WERI-Rb-1 (cell line): Measurements from ENCODE around the gene UBE2E1.
"Not testable (repeated sequence)": the region's sequence is repeated elsewhere in the genome, so short reads cannot be mapped to it uniquely, and the experiment has no call there.

Experiments used
- DNase-seq: peaks from one replicate; pipeline ENCODE4 v3.0.0-alpha.2; 2020
- H3K27ac ChIP-seq: fragments of 250-450 bp; sonication (Bioruptor Pico); 2 replicates; pipeline ENCODE4 v1.5.1; 2020; ENCODE audit warnings: mild to moderate bottlenecking, moderate library complexity
- H3K27me3 ChIP-seq: fragments of 250-450 bp; sonication (Bioruptor Pico); 2 replicates; pipeline ENCODE4 v1.5.1; 2021; ENCODE audit warnings: mild to moderate bottlenecking, low read depth, moderate library complexity; ENCODE audit not compliant: insufficient read depth, severe bottlenecking
- H3K36me3 ChIP-seq: fragments of 250-450 bp; sonication (Bioruptor Pico); 2 replicates; pipeline ENCODE4 v1.5.1; 2020; ENCODE audit warnings: mild to moderate bottlenecking, moderate library complexity
- H3K4me3 ChIP-seq: 2 replicates; pipeline ENCODE4 v1.5.1; 2011; ENCODE audit warnings: low read depth, mild to moderate bottlenecking, control low read depth, low read length
- H3K9me3 ChIP-seq: fragments of 250-450 bp; sonication (Bioruptor Pico); 2 replicates; pipeline ENCODE4 v1.5.1; 2021; ENCODE audit warnings: mild to moderate bottlenecking, moderate library complexity; ENCODE audit not compliant: severe bottlenecking
- CTCF ChIP-seq: IDR thresholded peaks from 2 replicates; pipeline ENCODE4 v1.5.1; 2011; ENCODE audit warnings: low read depth, mild to moderate bottlenecking, control low read depth, inconsistent platforms, low read length

The UBE2E1 gene

DNA sequence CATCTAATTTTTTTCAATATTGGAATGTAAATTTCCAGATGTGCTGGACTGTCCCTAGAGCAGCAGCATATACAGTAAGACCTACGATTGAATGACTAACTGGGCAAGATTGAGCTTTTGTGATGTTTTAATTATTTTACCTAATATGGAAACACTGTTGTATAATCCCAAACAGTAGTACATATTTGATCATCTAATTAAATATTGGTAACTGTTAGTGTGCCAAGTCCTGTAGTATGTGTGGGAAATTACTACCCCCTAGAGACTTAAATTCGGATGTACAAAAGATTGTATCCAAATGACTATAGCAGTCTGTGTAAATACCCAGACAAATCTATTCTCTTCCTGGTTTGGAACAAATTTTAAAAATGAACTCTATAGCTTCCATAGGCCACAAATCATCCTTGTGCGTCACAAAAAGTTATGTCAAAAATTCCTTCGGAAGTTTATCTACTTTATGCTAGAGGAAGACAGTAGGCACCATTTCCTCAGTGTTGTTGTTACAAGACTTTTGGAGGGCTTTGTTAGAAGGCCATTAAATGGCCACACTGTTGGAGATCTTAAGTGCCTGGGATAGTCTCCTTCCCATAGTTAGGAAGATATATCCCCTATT is 69.5 kb downstream of the UBE2E1 start:
- TF ChIP-seq CTCF = no peak

GRCh38 chr3:23876923-23877322 is 71.2 kb downstream of the UBE2E1 start:
- TF ChIP-seq CTCF = no peak
- DNase-seq = no peak
- Histone ChIP-seq H3K4me3 (no peak overlapping the region), H3K9me3 (no peaks in the 10 kb centered on the region), H3K36me3 (no peaks in the 10 kb centered on the region; the same call in 1 of the 2 replicates), H3K27ac (no peak overlapping the region), H3K27me3 (no peaks in the 10 kb centered on the region)

More for the DNA sequence above, 69.5 kb downstream of the UBE2E1 start:
- H3K27me3 ChIP-seq = no peaks in the 10 kb centered on the region
- H3K4me3 ChIP-seq = no peak overlapping the region
- DNase-seq = no peak
- H3K27ac ChIP-seq = no peak overlapping the region
- no peaks in the 10 kb centered on the region for H3K9me3 ChIP-seq
- H3K36me3 ChIP-seq = no peaks in the 10 kb centered on the region; the same call in 1 of the 2 replicates

- no peaks in the 10 kb centered on the region for H3K9me3 ChIP-seq
- no peak for DNase-seq
- H3K4me3 ChIP-seq = no peak overlapping the region
- no peaks in the 10 kb centered on the region; the same call in 1 of the 2 replicates for H3K36me3 ChIP-seq
- TF ChIP-seq CTCF = no peak
- no peak overlapping the region for H3K27ac ChIP-seq
- H3K27me3 ChIP-seq = no peaks in the 10 kb centered on the region
These were observed 71.7 kb downstream of the UBE2E1 start for GRCh38 chr3:23877329-23877980.

GRCh38 chr3:23879485-23879884 is 73.7 kb downstream of the UBE2E1 start:
- Histone ChIP-seq H3K4me3 (no peak overlapping the region), H3K27me3 (no peaks in the 10 kb centered on the region), H3K9me3 (no peaks in the 10 kb centered on the region), H3K36me3 (no peaks in the 10 kb centered on the region; the same call in none of the 2 replicates), H3K27ac (no peak overlapping the region)
- DNase-seq = no peak
- TF ChIP-seq CTCF = no peak

DNA sequence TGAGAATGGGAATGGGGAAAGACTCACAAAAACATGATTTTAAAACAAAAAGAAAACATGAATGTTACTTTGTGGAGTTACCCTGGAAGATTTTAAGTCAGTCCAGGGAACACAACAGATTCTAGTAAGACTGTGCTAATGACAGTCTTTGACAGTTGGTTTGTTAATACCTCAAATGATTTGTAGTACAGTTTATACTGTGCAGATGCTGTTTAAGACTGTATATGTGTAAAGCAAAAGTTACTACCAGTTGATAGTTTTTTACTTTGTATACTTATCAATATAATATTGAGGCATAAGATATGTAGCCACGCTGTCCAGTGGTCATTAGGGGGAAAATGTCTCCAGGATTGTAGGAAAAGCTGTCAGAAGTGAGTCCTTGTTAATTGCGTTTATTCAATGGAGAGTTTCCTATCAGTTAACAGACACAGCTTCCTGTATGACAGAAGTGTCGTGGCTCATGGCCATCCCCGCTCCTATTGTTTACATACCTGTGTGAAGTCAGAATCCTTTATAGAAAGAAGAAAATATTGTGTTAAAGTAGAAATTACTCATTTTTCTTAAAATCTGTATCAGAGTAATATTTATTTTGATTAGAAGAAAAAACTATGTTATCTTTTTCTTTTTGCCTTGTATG is 75.1 kb downstream of the UBE2E1 start:
- Histone ChIP-seq H3K9me3 (no peaks in the 10 kb centered on the region), H3K36me3 (no peaks in the 10 kb centered on the region; the same call in none of the 2 replicates), H3K27ac (no peak overlapping the region), H3K4me3 (no peak overlapping the region), H3K27me3 (no peaks in the 10 kb centered on the region)
- no peak for TF ChIP-seq CTCF
- DNase-seq = no peak

- H3K27me3 ChIP-seq, H3K9me3 ChIP-seq, H3K36me3 ChIP-seq, DNase-seq, H3K27ac ChIP-seq, H3K4me3 ChIP-seq: not testable (repeated sequence)
These were observed 76.2 kb downstream of the UBE2E1 start for GRCh38 chr3:23881993-23882392.
